Measurements from ENCODE around the gene HDAC4.

DNA sequence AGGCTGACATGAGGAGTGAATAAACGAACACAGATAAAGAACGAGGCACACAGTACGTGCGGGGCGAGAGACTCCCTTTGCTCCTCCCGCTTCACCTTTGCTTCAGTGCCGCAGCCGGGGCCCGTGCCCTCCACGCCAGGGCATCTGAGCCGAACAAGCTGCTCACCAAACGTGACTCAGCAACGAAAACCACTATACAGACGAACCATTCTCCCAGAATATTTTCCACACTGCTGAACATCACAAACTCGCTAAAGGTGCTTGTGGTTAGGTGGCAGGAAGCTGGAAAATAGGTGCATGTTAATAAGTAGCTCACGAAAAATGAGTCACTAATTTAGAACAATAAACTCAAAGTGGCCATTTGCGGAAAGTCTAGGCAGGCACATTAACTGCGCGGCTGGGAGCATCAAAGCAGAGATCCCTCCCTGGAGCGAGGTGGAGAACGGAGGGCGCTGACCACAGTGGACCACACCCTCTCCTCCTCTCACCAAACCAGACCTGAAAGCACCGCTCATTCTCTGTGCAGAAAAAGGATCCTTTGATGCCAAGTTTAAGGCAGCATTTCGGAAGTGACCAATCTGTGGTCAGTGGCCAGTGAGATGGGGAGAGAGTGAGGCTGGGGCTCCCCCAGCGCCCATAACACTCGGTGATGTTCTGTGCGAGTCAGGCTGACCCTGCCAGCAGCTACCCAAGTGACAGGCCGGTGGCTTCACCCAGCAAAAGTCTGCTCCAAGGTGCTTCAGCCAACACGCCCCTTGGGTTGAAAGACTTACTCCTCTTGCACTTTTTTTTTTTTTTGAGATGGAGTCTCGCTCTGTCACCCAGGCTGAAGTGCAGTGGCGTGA, 153.2 kb downstream of the HDAC4 start:
- TF ChIP-seq SP1 (IDR thresholded peaks at IDR 0.05) (no peak), SUZ12 (IDR thresholded peaks at IDR 0.05) (no peak), FOXM1 (IDR thresholded peaks at IDR 0.05; ENCODE audit: borderline replicate concordance) (no peak), FOXA1 (IDR thresholded peaks at IDR 0.05) (no peak), L3MBTL2 (conservative IDR thresholded peaks at IDR 0.05) (no peak), NFRKB (IDR thresholded peaks at IDR 0.05) (no peak), FOXK2 (IDR thresholded peaks at IDR 0.05) (no peak), BHLHE40 (IDR thresholded peaks at IDR 0.05; ENCODE audit: borderline replicate concordance) (no peak), CTBP1 (IDR thresholded peaks at IDR 0.05; ENCODE audit: borderline replicate concordance) (no peak), ARNT (IDR thresholded peaks at IDR 0.05) (no peak)

Measured in HEK293T (cell line).